H1 (cell line): Measurements from ENCODE around the gene KCTD10. TPM values are rescaled to one million over a fixed set of nuclear protein-coding genes. Genes with fewer than 3 reads are reported as not detected.

ENCODE experiments used
- CTCF ChIA-PET: fragments of 300-600 bp; sonication (Branson Sonifier 250); formaldehyde crosslinking; loops from one replicate; lab custom pipeline; 2021; ENCODE audit not compliant: partially characterized antibody; lab: Charles Lee
- POLR2A ChIA-PET: fragments of 300-600 bp; sonication (Branson Sonifier 250); formaldehyde crosslinking; loops from one replicate; lab custom pipeline; 2021; ENCODE audit warnings: inconsistent platforms; ENCODE audit not compliant: partially characterized antibody; lab: Charles Lee
- DNase-seq, 2 experiments: peaks; one replicate each; pipeline versions ENCODE4 v3.0.0 to v3.0.0-alpha.2; 2010 to 2022; ENCODE audit warnings: low spot score in 2 of 2, low read depth in 1 of 2, mixed read lengths in 1 of 2
- FAIRE-seq: peaks from 2 replicates; lab custom pipeline; 2011; peaks lifted over from hg19 to GRCh38; lab: Jason Lieb, UNC
- H2AFZ ChIP-seq: 2 replicates; pipeline ENCODE4 v1.8.1; 2012; ENCODE audit warnings: low read length, inconsistent platforms
- H2AK5ac ChIP-seq: 2 replicates; pipeline ENCODE4 v1.6.1; 2013; ENCODE audit warnings: low read depth, low read length
- H2BK120ac ChIP-seq: replicated peaks from 2 replicates; pipeline ENCODE3; 2013; ENCODE audit warnings: low read depth, low read length, inconsistent platforms
- H2BK12ac ChIP-seq: 2 replicates; pipeline ENCODE4 v1.6.1; 2013; ENCODE audit warnings: low read depth, low read length
- H2BK15ac ChIP-seq: 2 replicates; pipeline ENCODE4 v1.6.1; 2013; ENCODE audit warnings: low read length
- H2BK20ac ChIP-seq: 2 replicates; pipeline ENCODE4 v1.6.1; 2013; ENCODE audit warnings: low read length
- H2BK5ac ChIP-seq: 2 replicates; pipeline ENCODE4 v1.6.1; 2013; ENCODE audit warnings: low read depth, low read length
- H3K14ac ChIP-seq: 2 replicates; pipeline ENCODE4 v1.6.1; 2013; ENCODE audit warnings: inconsistent platforms; ENCODE audit not compliant: insufficient read length
- H3K18ac ChIP-seq: 2 replicates; pipeline ENCODE4 v1.6.1; 2013; ENCODE audit warnings: low read length; ENCODE audit errors: extremely low read depth
- H3K23ac ChIP-seq: 2 replicates; pipeline ENCODE4 v1.6.1; 2013; ENCODE audit warnings: inconsistent platforms; ENCODE audit not compliant: insufficient read length
- H3K23me2 ChIP-seq: 2 replicates; pipeline ENCODE4 v1.6.1; 2013; ENCODE audit warnings: low read depth, low read length
- H3K27ac ChIP-seq: 2 replicates; pipeline ENCODE4 v1.6.1; 2011; ENCODE audit warnings: low read depth, low read length, inconsistent platforms
- H3K27me3 ChIP-seq, 4 experiments: replicated peaks in 1 of 4; 1 replicate in 1 of 4; 2 replicates in 3 of 4; pipeline versions ENCODE4 v1.6.1 to v1.8.1; 2011 to 2013; ENCODE audit warnings: low read length in 3 of 4, mild to moderate bottlenecking in 3 of 4, inconsistent platforms in 2 of 4, mixed read lengths in 2 of 4, moderate library complexity in 1 of 4; ENCODE audit not compliant: control insufficient read depth in 3 of 4, insufficient read depth in 3 of 4; ENCODE audit errors: extremely low read depth in 1 of 4
- H3K36me3 ChIP-seq, 4 experiments: 2 replicates each; pipeline versions ENCODE4 v1.6.1 to v1.8.1; 2011 to 2013; ENCODE audit warnings: mild to moderate bottlenecking in 4 of 4, low read length in 3 of 4, moderate library complexity in 2 of 4, control low read depth in 1 of 4, inconsistent platforms in 1 of 4; ENCODE audit not compliant: insufficient read depth in 4 of 4, control insufficient read depth in 2 of 4
- H3K4ac ChIP-seq: replicated peaks from 2 replicates; pipeline ENCODE3; 2013; ENCODE audit warnings: low read length, low read depth, mixed read lengths, inconsistent platforms; ENCODE audit not compliant: insufficient read length
- H3K4me1 ChIP-seq, 4 experiments: replicated peaks in 1 of 4; 1 replicate in 1 of 4; 2 replicates in 3 of 4; pipeline versions ENCODE4 v1.6.1 to v1.8.1; 2011 to 2013; ENCODE audit warnings: low read length in 3 of 4, inconsistent platforms in 2 of 4, mixed read lengths in 1 of 4; ENCODE audit not compliant: insufficient read depth in 4 of 4, control insufficient read depth in 3 of 4
- H3K4me2 ChIP-seq, 2 experiments: 2 replicates each; pipeline versions ENCODE4 v1.6.1 to v1.8.1; 2011 to 2013; ENCODE audit warnings: low read depth in 2 of 2, low read length in 2 of 2, control low read depth in 1 of 2, inconsistent platforms in 1 of 2, mild to moderate bottlenecking in 1 of 2; ENCODE audit not compliant: insufficient read depth in 1 of 2
- H3K4me3 ChIP-seq, 4 experiments: fragments of 200-600, 300-600 bp in 1 of 4; sonication (generic), shearing (Covaris generic), sonication (Bioruptor Twin) in 1 of 4; 2 replicates each; pipeline versions ENCODE4 v1.5.1 to v1.8.1; 2011 to 2016; ENCODE audit warnings: low read length in 4 of 4, low read depth in 3 of 4, control low read depth in 2 of 4, inconsistent platforms in 2 of 4, mild to moderate bottlenecking in 2 of 4, mixed read lengths in 1 of 4, moderate library complexity in 1 of 4; ENCODE audit not compliant: insufficient read depth in 2 of 4; ENCODE audit errors: extremely low read depth in 1 of 4
- H3K56ac ChIP-seq: replicated peaks from 2 replicates; pipeline ENCODE3; 2013; ENCODE audit warnings: low read depth, mild to moderate bottlenecking, mixed read lengths, low read length, inconsistent platforms; ENCODE audit not compliant: insufficient read length
- H3K79me1 ChIP-seq: 2 replicates; pipeline ENCODE4 v1.6.1; 2013; ENCODE audit warnings: low read depth, low read length, control low read depth
- H3K79me2 ChIP-seq, 2 experiments: 2 replicates each; pipeline versions ENCODE4 v1.6.1 to v1.8.1; 2012 to 2013; ENCODE audit warnings: low read length in 2 of 2, mild to moderate bottlenecking in 2 of 2, inconsistent platforms in 1 of 2; ENCODE audit not compliant: insufficient read depth in 2 of 2, control insufficient read depth in 1 of 2
- H3K9ac ChIP-seq, 4 experiments: replicated peaks in 1 of 4; 1 replicate in 1 of 4; 2 replicates in 3 of 4; pipeline versions ENCODE4 v1.6.1 to v1.8.1; 2011 to 2013; ENCODE audit warnings: low read depth in 3 of 4, low read length in 3 of 4, control low read depth in 2 of 4, mild to moderate bottlenecking in 2 of 4, moderate library complexity in 2 of 4, inconsistent platforms in 1 of 4; ENCODE audit errors: extremely low read depth in 1 of 4
- H3K9me3 ChIP-seq, 2 experiments: 2 replicates each; pipeline versions ENCODE4 v1.6.1 to v1.8.1; 2012 to 2013; ENCODE audit warnings: mild to moderate bottlenecking in 2 of 2, moderate library complexity in 2 of 2, control low read depth in 1 of 2, inconsistent platforms in 1 of 2, low read depth in 1 of 2, low read length in 1 of 2, mixed read lengths in 1 of 2; ENCODE audit not compliant: insufficient read depth in 2 of 2
- H4K20me1 ChIP-seq, 2 experiments: replicated peaks in 1 of 2; 2 replicates each; pipeline versions ENCODE3 to v1.8.1; 2011 to 2013; ENCODE audit warnings: inconsistent platforms in 2 of 2, low read length in 2 of 2, mild to moderate bottlenecking in 1 of 2; ENCODE audit not compliant: insufficient read depth in 2 of 2, control insufficient read depth in 1 of 2
- H4K5ac ChIP-seq: 2 replicates; pipeline ENCODE4 v1.6.1; 2013; ENCODE audit warnings: low read length, low read depth, mixed read lengths, inconsistent platforms; ENCODE audit not compliant: insufficient read length
- H4K8ac ChIP-seq: 2 replicates; pipeline ENCODE4 v1.8.0; 2013; ENCODE audit warnings: mild to moderate bottlenecking, moderate library complexity, low read length, inconsistent platforms; ENCODE audit not compliant: insufficient read depth; ENCODE audit errors: extremely low read depth
- H4K91ac ChIP-seq: replicated peaks from 2 replicates; pipeline ENCODE3; 2013; ENCODE audit warnings: low read length, mixed read lengths, inconsistent platforms; ENCODE audit not compliant: insufficient read length
- ATF3 ChIP-seq: IDR thresholded peaks from 2 replicates; pipeline ENCODE4 v1.6.1; 2011; ENCODE audit warnings: low read depth, mild to moderate bottlenecking, low read length; ENCODE audit not compliant: insufficient read depth
- PHF8 ChIP-seq: fragments of 200-600 bp; sonication (generic); conservative IDR thresholded peaks from 2 replicates; pipeline ENCODE4 v1.7.1; 2012; ENCODE audit warnings: low read depth, mild to moderate bottlenecking, inconsistent platforms, low read length, moderate library complexity
- POU5F1 ChIP-seq: IDR thresholded peaks from 2 replicates; pipeline ENCODE4 v1.6.1; 2011; ENCODE audit warnings: low read depth, mild to moderate bottlenecking, low read length, moderate library complexity
- WGBS, 2 experiments: shearing (Covaris generic) in 1 of 2; methylation state at CpG; one replicate each; pipeline versions ENCODE4 v1.1.6 to v1.1.7; 2013 to 2015; ENCODE audit warnings: low lambda C conversion rate in 2 of 2, mixed read lengths in 2 of 2, inconsistent platforms in 1 of 2, low coverage in 1 of 2, missing lambda C conversion rate in 1 of 2; ENCODE audit not compliant: insufficient replicate concordance in 2 of 2, insufficient coverage in 1 of 2, insufficient read length in 1 of 2; ENCODE audit errors: extremely low coverage in 1 of 2, missing lambda C conversion rate in 1 of 2; 5-methylcytosine and 5-hydroxymethylcytosine counted together
- polyA plus RNA-seq, 7 experiments: library from polyadenylated mRNA; depleted of rRNA in 3 of 7; stranded (reverse) in 5 of 7; unstranded in 2 of 7; fragments of >200 nt in 5 of 7; fragments of 200-250 nt in 2 of 7; gene quantifications; 1 replicate in 5 of 7; 2 replicates in 1 of 7; 4 replicates in 1 of 7; pipeline versions ENCODE4 v1.2.1 to v1.2.3, GENCODE V29; 2011 to 2013; ENCODE audit warnings: missing spikeins in 2 of 7, mixed read lengths in 2 of 7
- total RNA-seq: library from RNA; stranded (reverse); fragmentation: NEBNext Ultra II Directional; extraction: Animal tissue kit (Norgen Biotek cat#: 25700); gene quantifications from 2 replicates; pipeline ENCODE4 v1.2.1, GENCODE V29; 2021

The KCTD10 gene
- total and polyA plus RNA-seq, 2 of the 8 experiments (the other 6 are each of a cell fraction or from before 2014, with no cell fraction given), result 45.3 to 52.4 TPM

GRCh38 chr12:109519787-109520186 is 42.7 kb upstream of the KCTD10 start:
- Histone ChIP-seq H3K23ac (no peak overlapping the region), H2BK120ac (no peak overlapping the region), H3K23me2 (no peaks in the 10 kb centered on the region), H3K9me3 (no peaks in the 10 kb centered on the region), H3K4ac (no peak overlapping the region), H3K4me2 (no peak overlapping the region), H3K36me3 (peaks cover 2 to 21% (median 6%) of the 10 kb centered on the region in 4 experiments; a peak in 5 of 8 replicates), H3K27ac (no peak overlapping the region), H3K27me3 (no peaks in the 10 kb centered on the region), H2AK5ac (no peak overlapping the region), H2BK12ac (no peak overlapping the region), H3K79me1 (no peaks in the 10 kb centered on the region), H4K8ac (no peak overlapping the region), H2BK15ac (no peak overlapping the region), H4K5ac (no peak overlapping the region), H3K79me2 (no peaks in the 10 kb centered on the region), H3K18ac (no peak overlapping the region), H4K20me1 (no peaks in the 10 kb centered on the region), H3K56ac (no peak overlapping the region)
- POLR2A ChIA-PET, result interaction anchor here (0.8 to 1.4 kb wide), 2 partner anchors 37 to 255 kb away, joined by 3 to 4 read pairs; no protein-coding TSS in a partner anchor
- WGBS, 2 experiments, result 90% methylated on average over 6 of the region's 6 CpGs; no CpG with 5 or more reads in 1 of the 2 experiments
- FAIRE-seq (no peak), DNase-seq (no peak)
- no peak for TF ChIP-seq POU5F1
- no peak for TF ChIP-seq ATF3
- TF ChIP-seq PHF8, result no peak
- TF ChIP-seq, all 59 proteins: peak for 0
- H2BK5ac ChIP-seq, result no peak overlapping the region
- H3K4me1 ChIP-seq, result peaks cover 0 to 7% (median 0%) of the 10 kb centered on the region in 4 experiments; a peak in 1 of 7 replicates
- H3K9ac ChIP-seq, result no peak overlapping the region
- CTCF ChIA-PET, result interaction anchor here (0.8 to 6.6 kb wide), 30 partner anchors 8 to 334 kb away, joined by 3 to 75 read pairs (median 7); partner anchors contain the start of genes MMAB and MVK
- no peak overlapping the region for H3K4me3 ChIP-seq
- H2AFZ ChIP-seq, result no peak overlapping the region
- H4K91ac ChIP-seq, result no peak overlapping the region
- no peak overlapping the region for H3K14ac ChIP-seq
- H2BK20ac ChIP-seq, result no peak overlapping the region
